SH-SY5Y (cell line): ENCODE results near the gene ARL6IP4.

Source experiments
- GATA2 ChIP-seq: IDR thresholded peaks from 2 replicates; pipeline ENCODE4 v1.6.1; 2011; ENCODE audit warnings: mild to moderate bottlenecking, low read depth, low read length
- GATA3 ChIP-seq: IDR thresholded peaks from 2 replicates; pipeline ENCODE4 v1.6.1; 2011; ENCODE audit warnings: low read depth, mild to moderate bottlenecking, low read length, moderate library complexity

ARL6IP4 gene

DNA sequence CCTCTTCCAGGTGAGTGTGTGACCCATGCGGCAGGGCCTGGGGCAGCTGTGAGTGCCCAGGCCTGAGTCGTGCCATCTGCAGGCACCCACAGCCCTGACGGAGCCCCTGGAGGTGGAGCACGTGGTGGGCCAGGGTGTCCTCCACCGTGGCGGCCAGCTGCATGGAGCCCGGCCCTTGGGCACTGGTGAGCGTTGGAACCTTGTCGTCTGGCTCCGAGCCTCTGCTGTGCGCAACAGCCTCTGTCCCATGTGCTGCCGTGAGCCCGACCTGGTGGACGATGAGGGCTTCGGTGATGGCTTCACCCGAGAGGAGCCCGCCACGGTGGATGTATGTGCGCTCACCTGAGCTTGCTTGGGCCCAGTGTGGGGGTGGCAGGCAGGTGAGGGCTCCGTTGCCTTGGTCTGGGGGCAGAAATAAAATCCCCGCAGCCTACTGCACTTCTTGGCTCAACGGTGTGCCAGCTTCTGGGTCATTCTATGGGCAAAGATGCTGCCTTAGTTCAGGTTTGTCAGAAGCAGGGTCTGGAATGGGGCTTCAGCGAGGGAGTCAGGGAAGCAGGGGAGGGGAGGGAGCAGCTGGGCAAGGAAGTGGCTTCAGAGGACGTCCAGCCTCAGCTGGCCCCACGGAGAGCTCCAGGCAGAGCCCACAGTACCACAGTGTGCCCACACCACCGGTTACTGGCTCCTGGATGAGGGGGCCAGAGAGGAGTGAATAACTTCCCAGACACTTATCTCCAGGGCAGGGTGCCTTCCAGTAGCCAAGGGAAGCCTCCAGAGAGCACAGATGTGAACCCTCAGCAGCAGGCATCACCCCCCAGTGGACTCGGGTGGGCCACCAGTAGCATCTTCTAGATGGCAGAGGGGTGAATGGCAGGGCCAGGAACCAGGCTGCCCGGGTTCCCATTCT is 1.2 kb upstream of the ARL6IP4 start:
- TF ChIP-seq GATA2 (no peak), GATA3 (no peak)

DNA sequence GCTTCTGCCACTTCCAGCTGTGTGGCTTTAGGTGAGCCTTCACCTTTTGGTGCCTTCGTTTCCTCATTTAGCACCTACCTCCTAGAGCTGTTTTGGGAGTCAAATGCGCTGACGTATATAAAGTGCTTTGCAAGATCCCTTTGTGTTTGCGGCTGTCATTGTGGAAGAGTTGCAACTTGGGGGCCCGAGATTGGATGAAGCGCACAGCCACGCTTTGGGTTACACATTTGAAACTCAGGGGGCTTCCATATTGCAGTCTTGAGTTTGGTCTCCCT is 636 bp upstream of the ARL6IP4 start:
- TF ChIP-seq GATA3 (no peak), GATA2 (no peak)

DNA sequence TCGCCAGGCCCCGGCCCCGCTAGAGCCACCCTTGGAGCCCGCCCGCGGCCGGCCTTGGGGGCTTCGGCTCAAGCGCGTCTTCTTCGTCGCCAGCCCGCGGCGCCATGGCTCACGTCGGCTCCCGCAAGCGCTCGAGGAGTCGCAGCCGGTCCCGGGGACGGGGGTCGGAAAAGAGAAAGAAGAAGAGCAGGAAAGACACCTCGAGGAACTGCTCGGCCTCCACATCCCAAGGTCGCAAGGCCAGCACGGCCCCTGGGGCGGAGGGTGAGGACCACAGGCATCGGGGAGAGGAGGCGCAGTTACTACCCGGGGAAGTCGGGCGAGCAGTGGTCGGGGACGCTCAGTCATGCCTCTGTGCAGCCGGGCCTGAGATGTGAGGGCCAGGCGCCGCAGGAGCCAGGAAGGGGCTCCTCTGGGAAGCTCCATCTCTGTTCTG is 573 bp downstream of the ARL6IP4 start:
- TF ChIP-seq GATA3 (no peak), GATA2 (no peak)

GRCh38 chr12:122981587-122982476 is 1.4 kb downstream of the ARL6IP4 start:
- TF ChIP-seq GATA2 (no peak), GATA3 (no peak)

GRCh38 chr12:122982477-122982815 is 2.0 kb downstream of the ARL6IP4 start:
- no peak for TF ChIP-seq GATA2

DNA sequence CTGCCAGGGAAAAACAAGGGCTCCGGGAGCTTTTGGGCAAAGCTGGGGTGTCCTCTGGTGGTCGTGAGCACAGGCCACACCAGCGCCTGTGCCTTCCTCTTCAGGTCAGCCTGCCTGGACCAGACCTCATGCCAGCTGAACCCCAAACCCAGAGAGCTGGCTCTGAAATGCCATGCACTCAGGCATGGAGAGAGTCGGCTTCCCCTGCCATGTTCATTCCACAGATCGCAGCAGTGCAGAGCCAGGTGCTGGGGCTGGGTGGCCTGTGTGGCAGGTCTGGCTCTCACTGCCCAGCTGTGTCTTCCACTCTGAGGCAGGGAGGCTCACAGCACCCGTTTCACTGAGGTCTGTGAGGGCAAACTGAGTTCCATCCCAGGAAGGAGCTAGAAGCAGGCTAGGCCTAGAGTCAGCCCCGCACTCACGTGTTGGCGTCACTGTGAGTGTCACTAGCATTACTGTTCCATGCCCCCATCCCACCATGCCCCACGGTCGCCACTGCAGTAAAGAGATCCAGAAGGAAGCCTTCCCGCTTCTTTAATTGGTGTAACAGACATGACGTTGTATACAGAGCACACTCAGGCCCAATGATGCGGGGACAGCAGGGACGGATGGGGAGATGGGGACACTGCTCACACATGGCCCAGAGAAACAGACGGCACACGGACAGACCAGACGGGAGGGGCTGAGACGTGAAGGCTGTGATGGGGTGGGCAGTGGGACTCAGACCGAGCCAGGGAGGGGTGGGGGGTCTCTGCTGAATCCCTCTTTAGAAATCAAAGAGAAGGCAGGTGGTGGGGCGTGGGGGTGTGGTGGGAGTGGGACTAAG is 2.7 kb downstream of the ARL6IP4 start:
- no peak for TF ChIP-seq GATA3

DNA sequence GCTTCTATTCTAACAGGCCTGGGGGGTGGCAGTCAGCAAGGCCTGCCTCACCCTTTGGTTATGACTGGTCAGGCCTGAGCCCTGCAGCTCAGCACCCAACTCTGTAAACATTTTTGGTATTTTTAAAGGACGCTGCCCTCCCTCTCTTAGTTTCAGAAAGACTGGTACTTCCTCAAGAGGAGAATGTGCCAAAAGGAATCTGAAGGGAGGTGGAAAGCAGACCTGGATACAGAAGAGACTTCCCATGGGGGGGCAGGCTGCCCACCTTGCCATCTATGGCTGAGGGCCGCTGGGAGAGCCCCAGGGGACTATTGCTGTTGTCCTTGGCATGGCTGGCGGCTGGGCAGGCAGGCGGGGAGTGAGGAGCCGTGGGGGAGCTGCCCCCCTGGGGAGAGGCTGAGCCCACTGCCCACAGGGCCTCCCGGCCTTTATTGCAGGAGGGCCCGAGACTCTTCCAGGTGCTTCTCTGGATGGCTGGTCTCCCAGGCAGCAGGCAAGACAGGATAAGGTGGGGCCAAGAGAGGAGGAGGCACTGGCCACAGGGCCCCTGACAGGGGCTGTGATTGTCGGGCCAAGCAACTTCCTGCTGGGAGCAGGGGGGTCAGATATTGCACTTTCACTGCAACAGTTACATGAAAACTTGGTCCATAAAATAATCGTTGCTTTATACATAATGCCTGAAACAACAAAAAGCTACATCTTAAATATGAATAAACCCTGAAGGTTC is 3.5 kb downstream of the ARL6IP4 start:
- TF ChIP-seq GATA3 (no peak), GATA2 (no peak)

DNA sequence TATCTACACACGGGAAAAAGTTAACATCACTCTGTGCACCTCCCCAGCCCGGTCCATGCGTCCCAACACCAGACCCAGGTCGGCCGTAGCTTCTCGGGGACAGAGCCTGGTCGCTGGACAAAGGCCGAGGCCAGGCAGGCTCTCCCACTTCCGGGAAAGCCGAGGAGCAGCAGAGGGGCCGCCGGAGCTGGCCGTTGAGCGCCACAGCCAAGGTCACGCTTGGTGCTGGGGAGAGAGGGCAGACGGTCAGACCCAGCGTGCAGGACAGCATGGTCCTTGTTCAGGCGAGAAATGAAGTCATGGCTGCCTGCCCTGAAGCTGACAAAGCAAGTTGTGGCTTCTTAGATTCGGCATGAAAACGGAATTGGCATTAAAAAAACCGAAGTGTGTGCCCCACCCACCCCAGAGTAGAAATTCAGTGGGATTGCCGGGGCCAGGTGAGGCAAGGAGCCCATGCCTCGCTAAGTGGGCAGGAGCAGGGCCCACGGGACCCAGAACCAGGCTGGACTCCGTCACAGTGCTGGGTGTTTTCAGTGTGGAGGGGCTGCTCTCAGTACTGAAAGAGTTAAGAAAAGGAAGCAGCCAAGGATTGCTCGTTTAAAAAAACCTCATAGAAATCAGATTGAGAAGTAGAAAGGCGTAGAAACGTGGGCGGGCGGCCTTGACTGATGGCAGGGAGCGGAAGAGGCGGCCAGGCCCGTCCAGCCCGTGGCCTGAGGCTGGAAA is 4.3 kb downstream of the ARL6IP4 start:
- TF ChIP-seq GATA3 (no peak), GATA2 (no peak)

DNA sequence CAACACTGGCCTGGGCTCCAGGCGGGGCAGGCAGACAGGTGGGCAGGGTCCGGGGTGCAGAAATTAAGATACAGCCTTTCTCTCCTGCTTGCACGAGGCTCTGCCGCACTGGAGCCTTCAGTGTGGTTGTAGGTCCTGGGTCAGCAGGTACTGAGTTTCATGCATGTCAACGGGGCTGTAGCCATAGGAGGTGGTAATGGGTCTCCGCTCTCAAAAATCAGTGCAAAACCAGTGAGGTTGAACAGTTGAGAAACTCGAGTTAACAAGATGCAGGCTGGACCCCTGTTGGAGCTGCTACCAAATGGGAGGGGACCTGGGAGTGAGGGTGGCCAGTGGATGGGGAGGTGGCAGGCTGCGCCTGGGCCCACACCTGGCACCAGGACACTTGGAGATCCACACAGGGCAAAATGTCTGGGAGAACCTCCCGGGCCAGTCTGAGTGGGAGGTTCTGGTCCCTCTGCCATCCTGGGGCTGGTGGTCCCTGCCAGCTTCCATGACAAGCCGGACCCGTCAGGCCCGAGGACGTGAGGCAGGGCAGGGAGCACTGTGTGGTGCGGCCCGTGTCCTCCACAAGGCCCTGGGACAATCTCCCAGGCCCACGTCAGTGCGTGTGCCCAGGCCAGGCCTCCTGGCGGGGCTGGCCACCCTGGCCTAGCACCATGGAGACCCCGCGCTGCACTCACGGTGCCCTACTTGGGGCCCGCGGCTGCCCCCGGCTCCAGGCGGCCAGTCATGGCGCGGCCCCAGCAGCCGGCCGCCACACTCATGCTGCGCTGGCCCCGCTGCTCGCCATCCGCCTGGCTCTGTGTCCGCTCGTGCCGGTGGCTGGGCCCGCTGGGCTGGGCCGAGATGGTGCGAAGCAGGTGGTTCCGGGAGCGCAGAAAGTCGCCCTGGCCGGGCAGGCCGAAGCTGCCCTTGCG is 5.1 kb downstream of the ARL6IP4 start:
- TF ChIP-seq GATA3 = no peak
- no peak for TF ChIP-seq GATA2

DNA sequence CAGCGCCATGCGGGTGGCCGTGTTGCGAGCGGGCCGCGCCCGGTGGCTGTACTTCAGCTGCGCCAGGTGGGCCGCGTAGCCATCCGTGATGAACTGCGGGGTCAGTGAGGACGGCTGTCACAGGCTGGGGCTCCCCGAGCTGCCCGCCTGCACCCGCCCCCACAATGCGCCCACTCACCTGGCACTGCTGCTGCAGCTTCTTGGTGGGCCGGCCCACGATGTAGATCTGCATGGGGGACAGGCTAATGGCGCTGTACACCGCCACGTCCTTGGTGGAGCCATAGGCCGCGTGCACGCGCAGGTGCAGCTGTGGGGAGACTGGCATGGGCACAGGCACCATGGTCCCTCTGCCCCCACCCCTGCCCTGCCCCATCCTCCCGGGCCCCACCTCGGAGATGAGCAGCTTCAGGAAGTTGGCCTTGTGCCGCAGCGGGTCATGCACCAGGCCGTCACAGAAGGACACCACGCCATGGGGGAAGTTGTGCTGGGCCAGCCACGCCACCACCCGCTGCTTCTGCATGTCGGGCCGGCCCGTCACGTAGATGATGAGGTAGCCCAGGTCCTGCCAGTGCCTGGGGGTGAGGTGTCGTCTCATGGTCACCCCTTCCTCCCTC is 5.9 kb downstream of the ARL6IP4 start:
- no peak for TF ChIP-seq GATA2
- TF ChIP-seq GATA3 = no peak

DNA sequence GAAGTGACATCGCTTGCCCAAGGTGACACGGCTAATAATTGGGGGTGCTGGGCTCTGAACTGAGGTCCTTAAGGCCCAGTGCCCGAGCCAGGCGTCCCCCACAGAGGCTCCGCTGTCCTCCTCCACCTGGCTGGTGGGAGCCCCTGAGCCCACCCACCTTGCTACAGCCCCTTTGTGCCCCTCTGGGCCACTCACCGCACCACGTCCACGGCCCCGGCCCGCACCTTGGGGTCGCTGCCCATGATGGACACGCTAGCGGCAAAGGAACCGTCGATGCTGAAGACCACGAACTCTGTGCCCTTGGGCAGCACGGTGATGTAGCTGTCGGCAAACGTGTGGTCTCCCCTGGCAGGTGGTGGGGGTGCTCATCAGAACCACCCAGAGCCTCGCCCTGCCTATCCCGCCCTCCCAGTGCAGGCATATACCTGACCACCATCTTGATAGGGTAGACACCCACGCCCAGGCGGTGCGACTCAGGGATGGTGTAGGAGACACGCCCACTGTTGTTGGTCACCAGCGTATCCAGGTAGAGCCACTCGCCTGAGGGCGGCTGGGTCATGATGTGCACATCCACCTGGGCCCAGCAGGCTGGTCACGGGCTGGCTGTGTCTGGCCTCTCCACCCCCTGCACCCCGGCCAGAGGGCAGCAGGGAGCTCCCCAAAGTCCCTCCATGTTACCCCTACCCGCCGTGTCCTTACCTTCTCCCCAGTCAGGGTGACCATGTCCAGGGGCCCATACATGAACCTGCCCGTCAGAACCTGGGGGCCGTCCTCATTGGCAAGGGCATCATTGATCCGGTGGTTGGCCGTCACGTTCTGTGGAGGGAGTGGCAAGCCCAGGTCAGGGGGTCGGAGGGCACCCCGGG is 6.8 kb downstream of the ARL6IP4 start:
- TF ChIP-seq GATA3 (no peak), GATA2 (no peak)
